Adrenal gland (tissue), 5 donors: Measurements from ENCODE around the gene ADAM10.

Experiments used
- CTCF ChIP-seq, 6 experiments: fragments of 450-650 bp in 4 of 6; fragments of 200-600 bp in 2 of 6; sonication (generic) in 1 of 6; IDR thresholded peaks; 1 replicate in 5 of 6; 2 replicates in 1 of 6; pipeline versions ENCODE4 v1.5.1 to v1.8.0; 2016 to 2021; ENCODE audit warnings: antibody characterized with exemption in 6 of 6, mild to moderate bottlenecking in 2 of 6, moderate library complexity in 1 of 6
- POLR2A ChIP-seq, 2 donors: fragments of 450-650 bp; IDR thresholded peaks; one replicate each; pipeline ENCODE4 v1.6.1; 2017; ENCODE audit warnings: antibody characterized with exemption in 2 of 2, mild to moderate bottlenecking in 2 of 2, moderate library complexity in 1 of 2
- donor health status: DM: no; HTN: no; CAD: no.

GRCh38 chr15:58565619-58566018 is 183.9 kb downstream of the ADAM10 start:
- TF ChIP-seq POLR2A (IDR thresholded peaks at IDR 0.05) (no peak), CTCF (IDR thresholded peaks at IDR 0.05) (no peak)
